ENCODE measurements around the gene CBX4. TPM values are rescaled to one million over a fixed set of nuclear protein-coding genes. Genes with fewer than 3 reads are reported as not detected.

Gene CBX4
- total RNA-seq, 2 experiments from 2014 or later, result 35.0 TPM

DNA sequence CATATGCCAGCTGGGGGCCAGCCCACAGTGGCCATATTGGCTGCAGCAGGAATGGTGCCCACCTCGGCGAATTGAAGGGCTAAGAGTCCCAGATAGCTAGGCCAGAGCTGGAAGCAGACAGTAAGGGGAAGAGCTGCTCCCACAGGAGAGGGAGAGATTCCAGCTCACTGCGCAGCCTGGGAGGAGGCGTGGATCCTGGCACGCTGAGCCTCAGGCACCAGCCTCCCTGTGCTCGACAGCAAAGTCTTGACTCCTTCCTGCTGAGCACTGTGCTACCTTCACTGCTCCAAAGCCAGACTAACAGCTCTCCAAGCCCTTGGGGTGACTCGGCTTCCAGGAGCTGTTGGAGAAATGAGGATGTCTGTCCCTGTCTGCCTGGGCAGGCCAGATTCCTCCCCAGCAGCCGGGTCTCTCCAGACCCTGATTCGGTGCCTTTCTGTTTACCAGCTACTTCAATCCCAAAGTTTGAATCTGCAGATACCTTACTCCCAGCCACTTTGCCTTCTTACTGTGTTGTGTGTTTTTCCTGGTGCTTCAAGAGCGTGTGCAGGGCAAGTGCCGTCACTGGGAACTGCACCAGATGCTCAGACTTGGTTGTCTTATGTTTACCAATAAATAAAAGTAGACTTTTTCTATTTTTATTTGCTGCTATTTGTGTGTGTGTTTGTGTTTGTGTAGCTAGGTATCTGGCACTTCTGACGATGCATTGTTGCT, 52.2 kb downstream of the CBX4 start:
- ChIA-PET CTCF (interaction anchor here (1.2 kb wide), 1 partner anchor 53 kb away, joined by 5 read pairs; no protein-coding TSS in a partner anchor), POLR2A (no interaction called here)
- DNase-seq, result no peak
- Mint-ChIP-seq H3K4me1 (peaks cover 5% of the 10 kb centered on the region), H3K4me3 (no peak overlapping the region), H3K27ac (no peak overlapping the region), H3K36me3 (ENCODE audit: low read depth) (no peaks in the 10 kb centered on the region), H3K27me3 (peaks cover 49% of the 10 kb centered on the region), H3K9me3 (no peaks in the 10 kb centered on the region)

DNA sequence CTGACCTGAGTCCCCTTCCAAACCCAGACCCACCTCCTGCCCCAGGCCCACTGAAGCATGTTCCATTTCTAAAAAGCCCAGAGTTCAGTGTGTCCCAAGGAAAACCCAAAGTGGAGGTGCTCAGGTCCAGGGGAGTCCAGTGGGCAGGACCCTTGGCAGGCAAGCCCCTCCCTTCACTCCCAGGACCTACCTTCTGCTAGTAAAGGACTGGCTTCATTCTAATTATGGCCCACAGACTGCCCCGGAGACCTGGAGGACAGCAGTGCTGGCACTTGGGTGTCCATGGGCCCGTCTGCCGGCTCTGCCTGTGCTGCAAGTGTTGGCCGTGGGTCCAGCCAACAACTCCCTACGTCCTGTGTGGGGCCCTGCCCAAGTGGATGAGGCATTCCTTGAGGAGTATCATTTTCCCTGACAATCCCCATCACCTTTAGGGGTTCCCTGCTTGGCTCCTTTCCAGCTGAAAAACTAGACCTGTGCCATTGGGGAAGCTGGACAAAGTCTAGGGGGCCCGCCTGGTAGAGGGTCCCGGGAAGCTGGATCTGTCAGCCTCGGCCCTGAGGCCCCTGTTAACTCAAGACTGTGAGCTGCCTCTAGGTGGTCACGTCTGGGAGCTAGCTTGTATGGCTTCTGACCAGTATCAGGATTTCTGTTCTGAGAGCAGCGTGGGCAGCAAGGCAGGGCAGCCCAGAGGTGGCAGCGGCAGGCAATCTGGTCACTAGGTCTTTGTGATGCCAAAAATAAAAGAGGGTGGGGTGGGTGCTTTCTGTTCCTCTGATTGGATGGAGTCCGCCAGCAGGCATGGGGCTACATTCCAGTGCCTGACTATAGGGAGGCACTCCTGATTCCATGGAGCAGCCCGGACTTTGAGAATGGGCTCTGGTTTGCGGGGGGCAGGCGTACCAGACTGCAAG, 53.1 kb downstream of the CBX4 start:
- CTCF ChIA-PET, result interaction anchor here (0.6 to 1.2 kb wide), 2 partner anchors 54 to 100 kb away, joined by 3 to 5 read pairs; no protein-coding TSS in a partner anchor
- Mint-ChIP-seq H3K4me3 (no peak overlapping the region), H3K27me3 (peaks cover 44% of the 10 kb centered on the region), H3K27ac (no peak overlapping the region), H3K9me3 (no peaks in the 10 kb centered on the region), H3K36me3 (ENCODE audit: low read depth) (no peaks in the 10 kb centered on the region), H3K4me1 (peaks cover 11% of the 10 kb centered on the region)
- no peak for DNase-seq
- POLR2A ChIA-PET, result no interaction called here

DNA sequence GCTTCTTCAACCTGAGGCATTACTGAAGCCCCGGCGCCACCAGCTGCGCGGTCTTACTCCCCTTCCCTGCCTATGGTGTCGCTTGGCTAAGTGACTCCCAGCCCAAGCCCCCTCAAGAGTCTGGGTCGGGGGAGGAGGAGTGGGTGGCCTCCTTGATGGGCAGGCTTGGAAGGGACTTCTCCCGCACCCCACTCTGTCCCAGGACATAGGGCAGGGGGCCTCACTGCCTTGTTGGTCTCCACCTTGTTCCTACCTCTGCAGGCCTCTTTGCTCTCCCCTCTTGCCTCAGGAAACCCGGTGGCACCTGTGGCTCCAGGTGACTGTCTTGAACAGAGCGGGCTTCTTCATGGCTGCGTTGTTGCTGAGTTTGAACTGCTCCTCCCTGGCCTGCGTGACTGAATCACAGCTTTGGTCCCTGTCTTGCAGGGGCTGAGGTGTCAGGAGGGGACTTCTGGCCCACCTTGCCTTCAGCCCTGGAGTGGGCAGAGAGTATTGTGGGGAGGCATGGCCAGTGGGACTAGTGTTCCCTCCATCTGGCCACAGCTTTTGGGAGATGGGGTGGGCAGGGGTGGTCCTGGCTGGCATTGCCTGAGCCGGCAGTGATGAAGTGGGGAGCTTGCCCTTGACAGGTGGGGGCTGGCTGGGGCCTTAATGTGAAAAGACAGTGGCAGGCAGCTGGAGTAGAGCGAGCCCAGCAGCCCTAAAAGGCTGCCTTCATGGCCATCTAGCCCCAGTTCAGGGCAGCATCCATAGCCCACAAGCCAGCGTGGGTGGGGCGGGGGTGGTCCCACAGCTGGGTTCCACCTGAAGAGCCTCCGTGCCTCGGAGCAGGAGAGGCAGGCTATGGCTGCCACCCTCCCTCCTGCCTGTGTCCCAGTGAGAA, 54.0 kb downstream of the CBX4 start:
- CTCF ChIA-PET, result interaction anchor here (0.6 to 1.4 kb wide), 2 partner anchors 24 to 101 kb away, joined by 3 read pairs; no protein-coding TSS in a partner anchor
- no peaks in the 10 kb centered on the region for H3K36me3 Mint-ChIP-seq (ENCODE audit: low read depth)
- H3K4me3 Mint-ChIP-seq, result no peak overlapping the region
- POLR2A ChIA-PET, result no interaction called here
- DNase-seq, result no peak
- peaks cover 15% of the 10 kb centered on the region for H3K4me1 Mint-ChIP-seq
- no peak overlapping the region for H3K27ac Mint-ChIP-seq
- no peaks in the 10 kb centered on the region for H3K9me3 Mint-ChIP-seq
- H3K27me3 Mint-ChIP-seq, result peaks cover 45% of the 10 kb centered on the region

DNA sequence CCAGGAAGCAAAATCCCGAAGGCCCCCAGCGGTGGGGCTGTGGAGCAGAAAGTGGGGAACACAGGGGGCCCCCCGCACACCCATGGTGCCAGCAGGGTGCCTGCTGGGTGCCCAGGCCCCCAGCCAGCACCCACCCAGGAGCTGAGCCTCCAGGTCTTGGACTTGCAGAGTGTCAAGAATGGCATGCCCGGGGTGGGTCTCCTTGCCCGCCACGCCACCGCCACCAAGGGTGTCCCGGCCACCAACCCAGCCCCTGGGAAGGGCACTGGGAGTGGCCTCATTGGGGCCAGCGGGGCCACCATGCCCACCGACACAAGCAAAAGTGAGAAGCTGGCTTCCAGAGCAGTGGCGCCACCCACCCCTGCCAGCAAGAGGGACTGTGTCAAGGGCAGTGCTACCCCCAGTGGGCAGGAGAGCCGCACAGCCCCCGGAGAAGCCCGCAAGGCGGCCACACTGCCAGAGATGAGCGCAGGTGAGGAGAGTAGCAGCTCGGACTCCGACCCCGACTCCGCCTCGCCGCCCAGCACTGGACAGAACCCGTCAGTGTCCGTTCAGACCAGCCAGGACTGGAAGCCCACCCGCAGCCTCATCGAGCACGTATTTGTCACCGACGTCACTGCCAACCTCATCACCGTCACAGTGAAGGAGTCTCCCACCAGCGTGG, 54.8 kb downstream of the CBX4 start:
- CTCF ChIA-PET, result interaction anchor here (1.4 kb wide), 1 partner anchor 24 kb away, joined by 3 read pairs; no protein-coding TSS in a partner anchor
- H3K27me3 Mint-ChIP-seq, result peaks cover 48% of the 10 kb centered on the region
- no peaks in the 10 kb centered on the region for H3K36me3 Mint-ChIP-seq (ENCODE audit: low read depth)

DNA sequence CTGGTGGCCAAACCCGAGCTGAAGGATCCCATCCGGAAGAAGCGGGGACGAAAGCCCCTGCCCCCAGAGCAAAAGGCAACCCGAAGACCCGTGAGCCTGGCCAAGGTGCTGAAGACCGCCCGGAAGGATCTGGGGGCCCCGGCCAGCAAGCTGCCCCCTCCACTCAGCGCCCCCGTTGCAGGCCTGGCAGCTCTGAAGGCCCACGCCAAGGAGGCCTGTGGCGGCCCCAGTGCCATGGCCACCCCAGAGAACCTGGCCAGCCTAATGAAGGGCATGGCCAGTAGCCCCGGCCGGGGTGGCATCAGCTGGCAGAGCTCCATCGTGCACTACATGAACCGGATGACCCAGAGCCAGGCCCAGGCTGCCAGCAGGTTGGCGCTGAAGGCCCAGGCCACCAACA, 55.3 kb downstream of the CBX4 start:
- Mint-ChIP-seq H3K27me3 (peaks cover 48% of the 10 kb centered on the region), H3K9me3 (no peaks in the 10 kb centered on the region), H3K4me1 (peaks cover 20% of the 10 kb centered on the region), H3K4me3 (no peak overlapping the region), H3K27ac (no peak overlapping the region), H3K36me3 (ENCODE audit: low read depth) (no peaks in the 10 kb centered on the region)
- CTCF ChIA-PET, result interaction anchor here (1.4 kb wide), 1 partner anchor 25 kb away, joined by 3 read pairs; no protein-coding TSS in a partner anchor
- POLR2A ChIA-PET, result no interaction called here
- no peak for DNase-seq

More for the DNA sequence above, 54.8 kb downstream of the CBX4 start:
- POLR2A ChIA-PET, result no interaction called here
- no peak overlapping the region for H3K27ac Mint-ChIP-seq
- DNase-seq, result no peak
- peaks cover 15% of the 10 kb centered on the region for H3K4me1 Mint-ChIP-seq
- H3K4me3 Mint-ChIP-seq, result no peak overlapping the region
- H3K9me3 Mint-ChIP-seq, result no peaks in the 10 kb centered on the region

Other genes with a start within 250 kb of the CBX4 start
- gene RBFOX3, start 228.4 kb downstream of the CBX4 start, total RNA-seq, result not detected
- gene ENPP7, start 108.5 kb downstream of the CBX4 start, total RNA-seq, result not detected
- gene CBX2, start 61.3 kb downstream of the CBX4 start, total RNA-seq, result 1 to 10 TPM; 4.6 to 5.5 TPM
- gene CBX8, start 42.4 kb downstream of the CBX4 start, total RNA-seq, result 1 to 10 TPM; 4.3 to 6.4 TPM
- 1 to 10 TPM in 1 of 2 experiments, under 1 TPM in 1; 0.74 to 1.2 TPM for gene TBC1D16, start 196.4 kb upstream of the CBX4 start, total RNA-seq
- gene CCDC40, start 197.2 kb upstream of the CBX4 start, total RNA-seq, result not detected